ENCODE measurements around the gene ADGB. TPM values are rescaled to one million over a fixed set of nuclear protein-coding genes. Genes with fewer than 3 reads are reported as not detected.

ADGB gene
- total RNA-seq, 1 donor from 2014 or later: not detected

GRCh38 chr6:146595972-146596731 is 2.6 kb upstream of the ADGB start:
- TF ChIP-seq CTCF (IDR thresholded peaks at IDR 0.05; ENCODE audit: unreplicated experiment): no peak
- Mint-ChIP-seq H3K36me3 (ENCODE audit: insufficient read depth) (no peaks in the 10 kb centered on the region), H3K4me3 (ENCODE audit: low read depth) (no peak overlapping the region), H3K27me3 (no peaks in the 10 kb centered on the region), H3K27ac (no peak overlapping the region), H3K4me1 (ENCODE audit: low read depth) (peaks cover 9% of the 10 kb centered on the region), H3K9me3 (ENCODE audit: low read depth) (no peaks in the 10 kb centered on the region)
- no peak for DNase-seq (ENCODE audit: low spot score, unreplicated experiment)

- Mint-ChIP-seq H3K4me1 (ENCODE audit: low read depth) (peaks cover 6% of the 10 kb centered on the region), H3K4me3 (ENCODE audit: low read depth) (no peak overlapping the region), H3K36me3 (ENCODE audit: insufficient read depth) (no peaks in the 10 kb centered on the region), H3K9me3 (ENCODE audit: low read depth) (no peaks in the 10 kb centered on the region), H3K27me3 (no peaks in the 10 kb centered on the region), H3K27ac (no peak overlapping the region)
- no peak for DNase-seq (ENCODE audit: low spot score, unreplicated experiment)
- no peak for TF ChIP-seq CTCF (IDR thresholded peaks at IDR 0.05; ENCODE audit: unreplicated experiment)
Measured at GRCh38 chr6:146601352-146601751, 2.6 kb downstream of the ADGB start.

- Mint-ChIP-seq H3K9me3 (ENCODE audit: low read depth) (peaks cover 7% of the 10 kb centered on the region), H3K27ac (no peak overlapping the region), H3K4me3 (ENCODE audit: low read depth) (no peak overlapping the region), H3K4me1 (ENCODE audit: low read depth) (peaks cover 6% of the 10 kb centered on the region), H3K27me3 (no peaks in the 10 kb centered on the region), H3K36me3 (ENCODE audit: insufficient read depth) (no peaks in the 10 kb centered on the region)
- no peak for TF ChIP-seq CTCF (IDR thresholded peaks at IDR 0.05; ENCODE audit: unreplicated experiment)
- DNase-seq (ENCODE audit: low spot score, unreplicated experiment): no peak
Measured at GRCh38 chr6:146602526-146602925, 3.8 kb downstream of the ADGB start.

GRCh38 chr6:146613947-146614346 is 15.2 kb downstream of the ADGB start:
- no peak for TF ChIP-seq CTCF (IDR thresholded peaks at IDR 0.05; ENCODE audit: unreplicated experiment)
- Mint-ChIP-seq H3K4me1 (ENCODE audit: low read depth) (no peaks in the 10 kb centered on the region), H3K27me3 (no peaks in the 10 kb centered on the region), H3K9me3 (ENCODE audit: low read depth) (peaks cover 10% of the 10 kb centered on the region), H3K36me3 (ENCODE audit: insufficient read depth) (no peaks in the 10 kb centered on the region), H3K4me3 (ENCODE audit: low read depth) (no peak overlapping the region), H3K27ac (no peak overlapping the region)
- DNase-seq (ENCODE audit: low spot score, unreplicated experiment): no peak

- TF ChIP-seq CTCF (IDR thresholded peaks at IDR 0.05; ENCODE audit: unreplicated experiment): no peak
- H3K27me3 Mint-ChIP-seq: no peaks in the 10 kb centered on the region
- DNase-seq (ENCODE audit: low spot score, unreplicated experiment): no peak
- no peak overlapping the region for H3K4me3 Mint-ChIP-seq (ENCODE audit: low read depth)
- H3K4me1 Mint-ChIP-seq (ENCODE audit: low read depth): no peaks in the 10 kb centered on the region
- peaks cover 24% of the 10 kb centered on the region for H3K9me3 Mint-ChIP-seq (ENCODE audit: low read depth)
- no peaks in the 10 kb centered on the region for H3K36me3 Mint-ChIP-seq (ENCODE audit: insufficient read depth)
- H3K27ac Mint-ChIP-seq: no peak overlapping the region
Measured at GRCh38 chr6:146620655-146621054, 21.9 kb downstream of the ADGB start.

Data from progenitor cell of endocrine pancreas (in vitro differentiated cells).